Natural killer cell (primary cell): ENCODE data around the gene JARID2. TPM values are rescaled to one million over a fixed set of nuclear protein-coding genes. Genes with fewer than 3 reads are reported as not detected.
A peak's percentile ranks its signal among the peaks of the same experiment; 100 is the strongest.

Experiments
- ATAC-seq, 3 donors: fragments of 150-1000 bp in 2 of 3; fragments of 200-7000 bp in 1 of 3; cut with Tn5 transposase; 1 replicate in 1 of 3; 2 replicates in 2 of 3; pipeline ENCODE4 v1.10.0; 2021; ENCODE audit warnings: mild to moderate bottlenecking in 2 of 3, moderate library complexity in 2 of 3
- DNase-seq, 2 donors: peaks; one replicate each; pipeline versions ENCODE4 v3.0.0 to v3.0.0-alpha.2; 2013 to 2021; ENCODE audit warnings: mixed read lengths in 1 of 2
- H3K27ac ChIP-seq: one replicate; pipeline ENCODE4 v1.5.1; 2013; ENCODE audit warnings: mild to moderate bottlenecking, low read length
- H3K27me3 ChIP-seq: one replicate; pipeline ENCODE4 v1.6.1; 2013; ENCODE audit warnings: low read length; ENCODE audit not compliant: control insufficient read depth, insufficient read depth
- H3K36me3 ChIP-seq: one replicate; pipeline ENCODE4 v1.6.1; 2013; ENCODE audit warnings: low read length; ENCODE audit not compliant: control insufficient read depth, insufficient read depth
- H3K4me1 ChIP-seq: one replicate; pipeline ENCODE4 v1.6.1; 2013; ENCODE audit warnings: low read length; ENCODE audit not compliant: control insufficient read depth, insufficient read depth
- H3K4me3 ChIP-seq: one replicate; pipeline ENCODE4 v1.5.1; 2013; ENCODE audit warnings: low read length
- H3K9me3 ChIP-seq: one replicate; pipeline ENCODE4 v1.6.1; 2013; ENCODE audit warnings: low read length; ENCODE audit not compliant: control insufficient read depth, insufficient read depth
- H3K27ac Mint-ChIP-seq, 2 donors: one replicate each; pipeline ENCODE4 v1.8.0; 2022; ENCODE audit warnings: mild to moderate bottlenecking in 2 of 2, mixed read lengths in 2 of 2, moderate library complexity in 1 of 2
- H3K27me3 Mint-ChIP-seq, 2 donors: one replicate each; pipeline ENCODE4 v1.8.0; 2022; ENCODE audit warnings: low read depth in 2 of 2, mixed read lengths in 2 of 2
- H3K36me3 Mint-ChIP-seq: one replicate; pipeline ENCODE4 v1.8.0; 2022; ENCODE audit warnings: mixed read lengths
- H3K4me1 Mint-ChIP-seq, 2 donors: one replicate each; pipeline ENCODE4 v1.8.0; 2022; ENCODE audit warnings: mixed read lengths in 2 of 2
- H3K4me3 Mint-ChIP-seq: one replicate; pipeline ENCODE4 v1.8.0; 2022; ENCODE audit warnings: mild to moderate bottlenecking, moderate library complexity, mixed read lengths
- H3K9me3 Mint-ChIP-seq, 2 donors: one replicate each; pipeline ENCODE4 v1.8.0; 2022; ENCODE audit warnings: mixed read lengths in 2 of 2
- WGBS: methylation state at CpG from one replicate; pipeline ENCODE4 v1.1.7; 2013; ENCODE audit warnings: missing lambda C conversion rate; ENCODE audit not compliant: insufficient coverage; 5-methylcytosine and 5-hydroxymethylcytosine counted together
- intact Hi-C: fragments of 100-400 bp; cut with micrococcal nuclease; formaldehyde crosslinking; loops from one replicate; pipeline ENCODE4 v1.14.2; 2022
- total RNA-seq, 4 donors: library from RNA; stranded (reverse); fragments of 120-200 nt in 1 of 4; gene quantifications; one replicate each; pipeline versions ENCODE4 v1.2.3 to v1.2.4, GENCODE V29; 2013 to 2022
- TF ChIP-seq, protein P1 (sequence below): fragments of 200-600 bp; IDR thresholded peaks from one replicate; pipeline ENCODE4 v1.8.0; 2022; ENCODE audit warnings: antibody characterized with exemption

The JARID2 gene
- total RNA-seq, 3 donors from 2014 or later (not counting 1 experiment from before 2014, with no cell fraction given): 49.9 to 60.9 (median 60.5) TPM

DNA sequence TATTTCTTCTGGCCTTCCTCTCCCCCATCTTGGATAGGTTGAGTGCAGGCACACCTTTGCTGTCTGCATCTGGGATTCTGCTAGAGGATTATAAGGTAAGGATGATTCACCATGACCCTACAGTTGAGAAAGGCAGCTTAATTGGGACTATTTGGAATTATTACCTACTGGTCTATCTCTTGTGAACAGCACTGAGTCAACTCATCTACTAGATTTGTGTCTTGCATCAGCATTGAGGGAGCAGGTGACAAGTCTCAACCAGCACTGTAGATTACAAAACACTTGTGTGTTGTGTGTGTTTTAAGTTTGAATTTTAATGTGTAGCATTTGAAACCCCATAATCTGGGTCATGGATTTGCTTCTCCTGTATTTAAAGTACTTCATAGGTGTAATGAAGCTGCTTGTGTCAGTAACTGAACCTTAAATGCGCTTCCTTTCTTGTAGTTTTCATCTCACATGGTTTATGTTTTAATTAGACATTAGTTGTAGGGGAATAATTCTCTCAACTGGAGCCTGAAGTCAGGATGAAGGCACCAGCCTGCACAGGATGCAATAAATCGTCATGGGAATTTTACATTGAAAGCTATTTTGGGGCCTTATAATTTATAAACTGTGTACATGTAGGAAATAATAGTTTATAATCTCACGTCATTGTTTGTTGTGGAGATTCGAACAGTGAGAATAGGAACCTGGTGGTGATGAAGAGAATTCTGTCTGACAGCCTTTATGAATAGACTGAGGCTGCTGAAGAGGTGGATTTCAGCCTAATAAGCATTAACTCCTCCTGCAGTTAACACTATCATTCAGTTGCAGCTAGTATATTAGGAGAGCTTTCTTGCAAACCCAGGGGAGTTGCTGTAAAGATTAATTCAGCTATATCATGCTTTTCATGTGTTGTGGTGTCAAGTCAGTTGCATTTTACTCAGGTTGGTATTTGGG, 125.1 kb downstream of the JARID2 start:
- Mint-ChIP-seq H3K4me1 (peaks cover 57 to 58% of the 10 kb centered on the region in 2 donors), H3K27me3 (no peaks in the 10 kb centered on the region), H3K27ac (peak overlapping the region in 1 of 2 donors; percentile 43), H3K4me3 (no peak overlapping the region), H3K36me3 (no peaks in the 10 kb centered on the region), H3K9me3 (no peaks in the 10 kb centered on the region)
- Histone ChIP-seq H3K9me3 (no peaks in the 10 kb centered on the region), H3K27ac (no peak overlapping the region), H3K27me3 (no peaks in the 10 kb centered on the region), H3K36me3 (peaks cover 4% of the 10 kb centered on the region), H3K4me1 (peaks cover 14% of the 10 kb centered on the region), H3K4me3 (no peak overlapping the region)
- ATAC-seq: no peak
- intact Hi-C loops: no loop called here
- WGBS: 76% methylated on average over 4 of the region's 4 CpGs
- TF ChIP-seq, protein P1, sequence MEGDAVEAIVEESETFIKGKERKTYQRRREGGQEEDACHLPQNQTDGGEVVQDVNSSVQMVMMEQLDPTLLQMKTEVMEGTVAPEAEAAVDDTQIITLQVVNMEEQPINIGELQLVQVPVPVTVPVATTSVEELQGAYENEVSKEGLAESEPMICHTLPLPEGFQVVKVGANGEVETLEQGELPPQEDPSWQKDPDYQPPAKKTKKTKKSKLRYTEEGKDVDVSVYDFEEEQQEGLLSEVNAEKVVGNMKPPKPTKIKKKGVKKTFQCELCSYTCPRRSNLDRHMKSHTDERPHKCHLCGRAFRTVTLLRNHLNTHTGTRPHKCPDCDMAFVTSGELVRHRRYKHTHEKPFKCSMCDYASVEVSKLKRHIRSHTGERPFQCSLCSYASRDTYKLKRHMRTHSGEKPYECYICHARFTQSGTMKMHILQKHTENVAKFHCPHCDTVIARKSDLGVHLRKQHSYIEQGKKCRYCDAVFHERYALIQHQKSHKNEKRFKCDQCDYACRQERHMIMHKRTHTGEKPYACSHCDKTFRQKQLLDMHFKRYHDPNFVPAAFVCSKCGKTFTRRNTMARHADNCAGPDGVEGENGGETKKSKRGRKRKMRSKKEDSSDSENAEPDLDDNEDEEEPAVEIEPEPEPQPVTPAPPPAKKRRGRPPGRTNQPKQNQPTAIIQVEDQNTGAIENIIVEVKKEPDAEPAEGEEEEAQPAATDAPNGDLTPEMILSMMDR: no peak
- no peak for DNase-seq

DNA sequence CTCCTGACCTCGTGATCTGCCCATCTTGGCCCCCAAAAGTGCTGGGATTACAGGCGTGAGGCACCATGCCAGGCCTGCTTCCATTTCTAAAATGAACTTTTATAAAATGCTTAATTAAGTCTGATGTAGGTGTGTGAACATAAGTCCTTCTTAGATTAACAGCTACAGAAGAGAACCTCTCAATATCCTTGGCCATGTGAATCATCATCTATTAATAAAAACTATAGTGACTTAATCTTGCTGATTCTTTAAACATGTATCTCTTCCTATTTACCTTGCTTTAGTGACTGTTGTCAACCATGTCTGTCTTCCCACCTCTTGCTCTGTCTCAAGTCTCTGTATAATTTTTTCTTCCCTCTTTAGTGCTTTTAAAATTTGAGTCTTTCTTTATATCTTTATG, 127.1 kb downstream of the JARID2 start:
- H3K27me3 Mint-ChIP-seq: no peaks in the 10 kb centered on the region
- WGBS: 93% methylated on average over 2 of the region's 2 CpGs
- H3K9me3 ChIP-seq: no peaks in the 10 kb centered on the region
- peaks cover 46 to 48% of the 10 kb centered on the region in 2 donors for H3K4me1 Mint-ChIP-seq
- H3K4me1 ChIP-seq: peaks cover 6% of the 10 kb centered on the region
- H3K36me3 Mint-ChIP-seq: peaks cover 5% of the 10 kb centered on the region
- no peak overlapping the region for H3K27ac Mint-ChIP-seq
- no peaks in the 10 kb centered on the region for H3K9me3 Mint-ChIP-seq
- no peaks in the 10 kb centered on the region for H3K27me3 ChIP-seq
- DNase-seq: no peak
- H3K36me3 ChIP-seq: peaks cover 4% of the 10 kb centered on the region
- H3K27ac ChIP-seq: no peak overlapping the region
- intact Hi-C loops: no loop called here
- no peak overlapping the region for H3K4me3 Mint-ChIP-seq
- ATAC-seq: no peak
- H3K4me3 ChIP-seq: no peak overlapping the region
- TF ChIP-seq, protein P1: no peak

DNA sequence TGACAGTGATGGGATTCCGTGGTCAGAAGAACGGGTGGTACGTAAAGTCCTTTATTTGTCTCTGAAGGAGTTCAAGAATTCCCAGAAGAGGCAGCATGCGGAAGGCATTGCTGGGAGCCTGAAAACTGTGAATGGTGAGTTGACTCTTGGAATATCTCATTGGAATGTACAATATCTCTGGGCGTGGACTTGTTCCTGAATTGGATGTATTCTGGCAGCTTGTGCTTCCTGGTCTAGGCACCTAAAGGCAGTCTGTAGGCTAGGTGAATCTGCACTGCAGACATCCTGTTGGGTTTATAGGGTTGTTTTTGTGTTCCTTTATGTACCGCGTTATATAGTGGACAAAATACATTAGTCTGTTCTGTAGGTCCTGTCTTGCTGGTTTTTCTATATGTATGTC, 128.2 kb downstream of the JARID2 start:
- intact Hi-C loops: no loop called here
- Histone ChIP-seq H3K27me3 (no peaks in the 10 kb centered on the region), H3K9me3 (no peaks in the 10 kb centered on the region), H3K36me3 (peaks cover 4% of the 10 kb centered on the region), H3K4me3 (no peak overlapping the region), H3K27ac (no peak overlapping the region), H3K4me1 (peaks cover 3% of the 10 kb centered on the region)
- Mint-ChIP-seq H3K27ac (no peak overlapping the region), H3K4me3 (no peak overlapping the region), H3K4me1 (peaks cover 39% of the 10 kb centered on the region in 2 donors), H3K9me3 (no peaks in the 10 kb centered on the region), H3K36me3 (peaks cover 5% of the 10 kb centered on the region), H3K27me3 (no peaks in the 10 kb centered on the region)
- WGBS: 89% methylated on average over 7 of the region's 7 CpGs
- TF ChIP-seq, protein P1: no peak
- peak in 1 of 3 donors; percentile 24 for ATAC-seq
- no peak for DNase-seq
